H1 (cell line): ENCODE data around the gene WTIP. TPM values are rescaled to one million over a fixed set of nuclear protein-coding genes. Genes with fewer than 3 reads are reported as not detected.

ENCODE experiments used
- CTCF ChIA-PET: fragments of 300-600 bp; sonication (Branson Sonifier 250); formaldehyde crosslinking; loops from one replicate; lab custom pipeline; 2021; ENCODE audit not compliant: partially characterized antibody; lab: Charles Lee
- POLR2A ChIA-PET: fragments of 300-600 bp; sonication (Branson Sonifier 250); formaldehyde crosslinking; loops from one replicate; lab custom pipeline; 2021; ENCODE audit warnings: inconsistent platforms; ENCODE audit not compliant: partially characterized antibody; lab: Charles Lee
- DNase-seq, 2 experiments: peaks; one replicate each; pipeline versions ENCODE4 v3.0.0 to v3.0.0-alpha.2; 2010 to 2022; ENCODE audit warnings: low spot score in 2 of 2, low read depth in 1 of 2, mixed read lengths in 1 of 2
- FAIRE-seq: peaks from 2 replicates; lab custom pipeline; 2011; peaks lifted over from hg19 to GRCh38; lab: Jason Lieb, UNC
- H2AFZ ChIP-seq: 2 replicates; pipeline ENCODE4 v1.8.1; 2012; ENCODE audit warnings: low read length, inconsistent platforms
- H2AK5ac ChIP-seq: 2 replicates; pipeline ENCODE4 v1.6.1; 2013; ENCODE audit warnings: low read depth, low read length
- H2BK120ac ChIP-seq: replicated peaks from 2 replicates; pipeline ENCODE3; 2013; ENCODE audit warnings: low read depth, low read length, inconsistent platforms
- H2BK12ac ChIP-seq: 2 replicates; pipeline ENCODE4 v1.6.1; 2013; ENCODE audit warnings: low read depth, low read length
- H2BK15ac ChIP-seq: 2 replicates; pipeline ENCODE4 v1.6.1; 2013; ENCODE audit warnings: low read length
- H2BK20ac ChIP-seq: 2 replicates; pipeline ENCODE4 v1.6.1; 2013; ENCODE audit warnings: low read length
- H2BK5ac ChIP-seq: 2 replicates; pipeline ENCODE4 v1.6.1; 2013; ENCODE audit warnings: low read depth, low read length
- H3K14ac ChIP-seq: 2 replicates; pipeline ENCODE4 v1.6.1; 2013; ENCODE audit warnings: inconsistent platforms; ENCODE audit not compliant: insufficient read length
- H3K18ac ChIP-seq: 2 replicates; pipeline ENCODE4 v1.6.1; 2013; ENCODE audit warnings: low read length; ENCODE audit errors: extremely low read depth
- H3K23ac ChIP-seq: 2 replicates; pipeline ENCODE4 v1.6.1; 2013; ENCODE audit warnings: inconsistent platforms; ENCODE audit not compliant: insufficient read length
- H3K23me2 ChIP-seq: 2 replicates; pipeline ENCODE4 v1.6.1; 2013; ENCODE audit warnings: low read depth, low read length
- H3K27ac ChIP-seq: 2 replicates; pipeline ENCODE4 v1.6.1; 2011; ENCODE audit warnings: low read depth, low read length, inconsistent platforms
- H3K27me3 ChIP-seq, 4 experiments: replicated peaks in 1 of 4; 1 replicate in 1 of 4; 2 replicates in 3 of 4; pipeline versions ENCODE4 v1.6.1 to v1.8.1; 2011 to 2013; ENCODE audit warnings: low read length in 3 of 4, mild to moderate bottlenecking in 3 of 4, inconsistent platforms in 2 of 4, mixed read lengths in 2 of 4, moderate library complexity in 1 of 4; ENCODE audit not compliant: control insufficient read depth in 3 of 4, insufficient read depth in 3 of 4; ENCODE audit errors: extremely low read depth in 1 of 4
- H3K36me3 ChIP-seq, 4 experiments: 2 replicates each; pipeline versions ENCODE4 v1.6.1 to v1.8.1; 2011 to 2013; ENCODE audit warnings: mild to moderate bottlenecking in 4 of 4, low read length in 3 of 4, moderate library complexity in 2 of 4, control low read depth in 1 of 4, inconsistent platforms in 1 of 4; ENCODE audit not compliant: insufficient read depth in 4 of 4, control insufficient read depth in 2 of 4
- H3K4ac ChIP-seq: replicated peaks from 2 replicates; pipeline ENCODE3; 2013; ENCODE audit warnings: low read length, low read depth, mixed read lengths, inconsistent platforms; ENCODE audit not compliant: insufficient read length
- H3K4me1 ChIP-seq, 4 experiments: replicated peaks in 1 of 4; 1 replicate in 1 of 4; 2 replicates in 3 of 4; pipeline versions ENCODE4 v1.6.1 to v1.8.1; 2011 to 2013; ENCODE audit warnings: low read length in 3 of 4, inconsistent platforms in 2 of 4, mixed read lengths in 1 of 4; ENCODE audit not compliant: insufficient read depth in 4 of 4, control insufficient read depth in 3 of 4
- H3K4me2 ChIP-seq, 2 experiments: 2 replicates each; pipeline versions ENCODE4 v1.6.1 to v1.8.1; 2011 to 2013; ENCODE audit warnings: low read depth in 2 of 2, low read length in 2 of 2, control low read depth in 1 of 2, inconsistent platforms in 1 of 2, mild to moderate bottlenecking in 1 of 2; ENCODE audit not compliant: insufficient read depth in 1 of 2
- H3K4me3 ChIP-seq, 4 experiments: fragments of 200-600, 300-600 bp in 1 of 4; sonication (generic), shearing (Covaris generic), sonication (Bioruptor Twin) in 1 of 4; 2 replicates each; pipeline versions ENCODE4 v1.5.1 to v1.8.1; 2011 to 2016; ENCODE audit warnings: low read length in 4 of 4, low read depth in 3 of 4, control low read depth in 2 of 4, inconsistent platforms in 2 of 4, mild to moderate bottlenecking in 2 of 4, mixed read lengths in 1 of 4, moderate library complexity in 1 of 4; ENCODE audit not compliant: insufficient read depth in 2 of 4; ENCODE audit errors: extremely low read depth in 1 of 4
- H3K56ac ChIP-seq: replicated peaks from 2 replicates; pipeline ENCODE3; 2013; ENCODE audit warnings: low read depth, mild to moderate bottlenecking, mixed read lengths, low read length, inconsistent platforms; ENCODE audit not compliant: insufficient read length
- H3K79me1 ChIP-seq: 2 replicates; pipeline ENCODE4 v1.6.1; 2013; ENCODE audit warnings: low read depth, low read length, control low read depth
- H3K79me2 ChIP-seq, 2 experiments: 2 replicates each; pipeline versions ENCODE4 v1.6.1 to v1.8.1; 2012 to 2013; ENCODE audit warnings: low read length in 2 of 2, mild to moderate bottlenecking in 2 of 2, inconsistent platforms in 1 of 2; ENCODE audit not compliant: insufficient read depth in 2 of 2, control insufficient read depth in 1 of 2
- H3K9ac ChIP-seq, 4 experiments: replicated peaks in 1 of 4; 1 replicate in 1 of 4; 2 replicates in 3 of 4; pipeline versions ENCODE4 v1.6.1 to v1.8.1; 2011 to 2013; ENCODE audit warnings: low read depth in 3 of 4, low read length in 3 of 4, control low read depth in 2 of 4, mild to moderate bottlenecking in 2 of 4, moderate library complexity in 2 of 4, inconsistent platforms in 1 of 4; ENCODE audit errors: extremely low read depth in 1 of 4
- H3K9me3 ChIP-seq, 2 experiments: 2 replicates each; pipeline versions ENCODE4 v1.6.1 to v1.8.1; 2012 to 2013; ENCODE audit warnings: mild to moderate bottlenecking in 2 of 2, moderate library complexity in 2 of 2, control low read depth in 1 of 2, inconsistent platforms in 1 of 2, low read depth in 1 of 2, low read length in 1 of 2, mixed read lengths in 1 of 2; ENCODE audit not compliant: insufficient read depth in 2 of 2
- H4K20me1 ChIP-seq, 2 experiments: replicated peaks in 1 of 2; 2 replicates each; pipeline versions ENCODE3 to v1.8.1; 2011 to 2013; ENCODE audit warnings: inconsistent platforms in 2 of 2, low read length in 2 of 2, mild to moderate bottlenecking in 1 of 2; ENCODE audit not compliant: insufficient read depth in 2 of 2, control insufficient read depth in 1 of 2
- H4K5ac ChIP-seq: 2 replicates; pipeline ENCODE4 v1.6.1; 2013; ENCODE audit warnings: low read length, low read depth, mixed read lengths, inconsistent platforms; ENCODE audit not compliant: insufficient read length
- H4K8ac ChIP-seq: 2 replicates; pipeline ENCODE4 v1.8.0; 2013; ENCODE audit warnings: mild to moderate bottlenecking, moderate library complexity, low read length, inconsistent platforms; ENCODE audit not compliant: insufficient read depth; ENCODE audit errors: extremely low read depth
- H4K91ac ChIP-seq: replicated peaks from 2 replicates; pipeline ENCODE3; 2013; ENCODE audit warnings: low read length, mixed read lengths, inconsistent platforms; ENCODE audit not compliant: insufficient read length
- KDM1A ChIP-seq: fragments of 200-600, 300-600 bp; sonication (generic); IDR thresholded peaks from 2 replicates; pipeline ENCODE4 v1.7.1; 2016; ENCODE audit warnings: mild to moderate bottlenecking, low read length, borderline replicate concordance
- MAFK ChIP-seq: IDR thresholded peaks from 2 replicates; pipeline ENCODE4 v1.6.1; 2012; ENCODE audit warnings: low read depth, mild to moderate bottlenecking, improper control_type of control experiment, low read length
- NANOG ChIP-seq: IDR thresholded peaks from 2 replicates; pipeline ENCODE4 v1.6.1; 2011; ENCODE audit warnings: low read length, low read depth, mild to moderate bottlenecking, inconsistent platforms; ENCODE audit not compliant: insufficient read depth, poor library complexity, severe bottlenecking
- RXRA ChIP-seq: IDR thresholded peaks from 2 replicates; pipeline ENCODE4 v1.6.1; 2011; ENCODE audit warnings: low read depth, mild to moderate bottlenecking, low read length, moderate library complexity; ENCODE audit not compliant: insufficient read depth
- TCF12 ChIP-seq: IDR thresholded peaks from 2 replicates; pipeline ENCODE4 v1.6.1; 2011; ENCODE audit warnings: low read depth, mild to moderate bottlenecking, low read length
- WGBS, 2 experiments: shearing (Covaris generic) in 1 of 2; methylation state at CpG; one replicate each; pipeline versions ENCODE4 v1.1.6 to v1.1.7; 2013 to 2015; ENCODE audit warnings: low lambda C conversion rate in 2 of 2, mixed read lengths in 2 of 2, inconsistent platforms in 1 of 2, low coverage in 1 of 2, missing lambda C conversion rate in 1 of 2; ENCODE audit not compliant: insufficient replicate concordance in 2 of 2, insufficient coverage in 1 of 2, insufficient read length in 1 of 2; ENCODE audit errors: extremely low coverage in 1 of 2, missing lambda C conversion rate in 1 of 2; 5-methylcytosine and 5-hydroxymethylcytosine counted together
- polyA plus RNA-seq, 7 experiments: library from polyadenylated mRNA; depleted of rRNA in 3 of 7; stranded (reverse) in 5 of 7; unstranded in 2 of 7; fragments of >200 nt in 5 of 7; fragments of 200-250 nt in 2 of 7; gene quantifications; 1 replicate in 5 of 7; 2 replicates in 1 of 7; 4 replicates in 1 of 7; pipeline versions ENCODE4 v1.2.1 to v1.2.3, GENCODE V29; 2011 to 2013; ENCODE audit warnings: missing spikeins in 2 of 7, mixed read lengths in 2 of 7
- total RNA-seq: library from RNA; stranded (reverse); fragmentation: NEBNext Ultra II Directional; extraction: Animal tissue kit (Norgen Biotek cat#: 25700); gene quantifications from 2 replicates; pipeline ENCODE4 v1.2.1, GENCODE V29; 2021
- TF ChIP-seq, protein P1 (sequence below): IDR thresholded peaks from 2 replicates; pipeline ENCODE4 v1.6.1; 2012; ENCODE audit warnings: inconsistent platforms
- TF ChIP-seq, protein P2 (sequence below): IDR thresholded peaks from 2 replicates; pipeline ENCODE4 v1.6.1; 2011; ENCODE audit warnings: low read length, improper control_type of control experiment
- TF ChIP-seq, protein P3 (sequence below): IDR thresholded peaks from 2 replicates; pipeline ENCODE4 v1.6.1; 2012; ENCODE audit warnings: inconsistent platforms
- TF ChIP-seq, protein P4 (sequence below): IDR thresholded peaks from 2 replicates; pipeline ENCODE4 v1.6.1; 2011; ENCODE audit warnings: low read depth, mild to moderate bottlenecking, low read length; ENCODE audit not compliant: insufficient read depth

Gene WTIP
- total and polyA plus RNA-seq, 2 of the 8 experiments (the other 6 are each of a cell fraction or from before 2014, with no cell fraction given), result 8.7 to 15.4 TPM

DNA sequence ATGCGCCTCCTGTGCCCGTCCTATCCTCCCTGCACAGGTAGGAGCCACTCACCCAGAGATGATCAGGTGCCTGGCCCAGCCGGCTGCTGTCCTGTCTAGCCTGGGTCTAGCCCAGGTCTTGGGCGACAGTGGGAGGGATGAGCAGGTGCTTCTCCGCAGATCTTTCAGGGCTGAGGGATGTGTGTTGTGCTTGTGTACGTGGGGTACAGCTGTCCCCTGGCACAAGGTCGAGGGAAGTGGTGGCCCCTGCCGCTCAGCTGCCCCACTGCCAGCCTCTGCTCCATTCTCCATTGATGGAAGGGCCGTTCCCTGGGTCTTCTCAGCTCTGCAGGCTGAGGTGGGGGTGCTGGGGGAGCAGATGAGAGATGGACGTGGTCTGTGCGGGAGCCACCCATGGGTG lies 13.0 kb downstream of the WTIP start:
- Histone ChIP-seq H2BK15ac (no peak overlapping the region), H3K36me3 (peaks cover 2 to 24% (median 11%) of the 10 kb centered on the region in 4 experiments; a peak in 7 of 8 replicates), H2BK12ac (no peak overlapping the region), H3K27ac (no peak overlapping the region), H3K4ac (no peak overlapping the region), H4K91ac (no peak overlapping the region), H3K4me2 (no peak overlapping the region), H3K27me3 (no peaks in the 10 kb centered on the region), H2BK120ac (no peak overlapping the region), H3K9ac (no peak overlapping the region), H2BK20ac (no peak overlapping the region), H3K18ac (no peak overlapping the region), H3K23ac (no peak overlapping the region), H2AFZ (no peak overlapping the region), H3K4me3 (no peak overlapping the region), H3K23me2 (no peaks in the 10 kb centered on the region), H4K5ac (no peak overlapping the region), H4K8ac (no peak overlapping the region; the same call in 1 of the 2 replicates), H3K79me2 (no peaks in the 10 kb centered on the region), H3K79me1 (no peaks in the 10 kb centered on the region; the same call in 1 of the 2 replicates), H4K20me1 (peaks cover 0 to 6% of the 10 kb centered on the region in 2 experiments), H3K9me3 (no peaks in the 10 kb centered on the region), H3K14ac (no peak overlapping the region), H3K56ac (no peak overlapping the region), H2AK5ac (no peak overlapping the region), H3K4me1 (no peaks in the 10 kb centered on the region; a peak in 1 of 7 replicates), H2BK5ac (no peak overlapping the region)
- no peak for DNase-seq
- TF ChIP-seq TCF12 (no peak), NANOG (no peak), KDM1A (no peak), MAFK (no peak), RXRA (no peak)
- TF ChIP-seq, protein P1, sequence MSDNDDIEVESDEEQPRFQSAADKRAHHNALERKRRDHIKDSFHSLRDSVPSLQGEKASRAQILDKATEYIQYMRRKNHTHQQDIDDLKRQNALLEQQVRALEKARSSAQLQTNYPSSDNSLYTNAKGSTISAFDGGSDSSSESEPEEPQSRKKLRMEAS, result no peak
- TF ChIP-seq, protein P2, sequence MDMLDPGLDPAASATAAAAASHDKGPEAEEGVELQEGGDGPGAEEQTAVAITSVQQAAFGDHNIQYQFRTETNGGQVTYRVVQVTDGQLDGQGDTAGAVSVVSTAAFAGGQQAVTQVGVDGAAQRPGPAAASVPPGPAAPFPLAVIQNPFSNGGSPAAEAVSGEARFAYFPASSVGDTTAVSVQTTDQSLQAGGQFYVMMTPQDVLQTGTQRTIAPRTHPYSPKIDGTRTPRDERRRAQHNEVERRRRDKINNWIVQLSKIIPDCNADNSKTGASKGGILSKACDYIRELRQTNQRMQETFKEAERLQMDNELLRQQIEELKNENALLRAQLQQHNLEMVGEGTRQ, result no peak
- TF ChIP-seq, protein P3, sequence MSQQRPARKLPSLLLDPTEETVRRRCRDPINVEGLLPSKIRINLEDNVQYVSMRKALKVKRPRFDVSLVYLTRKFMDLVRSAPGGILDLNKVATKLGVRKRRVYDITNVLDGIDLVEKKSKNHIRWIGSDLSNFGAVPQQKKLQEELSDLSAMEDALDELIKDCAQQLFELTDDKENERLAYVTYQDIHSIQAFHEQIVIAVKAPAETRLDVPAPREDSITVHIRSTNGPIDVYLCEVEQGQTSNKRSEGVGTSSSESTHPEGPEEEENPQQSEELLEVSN, result no peak
- TF ChIP-seq, protein P4, sequence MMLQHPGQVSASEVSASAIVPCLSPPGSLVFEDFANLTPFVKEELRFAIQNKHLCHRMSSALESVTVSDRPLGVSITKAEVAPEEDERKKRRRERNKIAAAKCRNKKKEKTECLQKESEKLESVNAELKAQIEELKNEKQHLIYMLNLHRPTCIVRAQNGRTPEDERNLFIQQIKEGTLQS, result no peak
- 97% methylated on average over 8 of the region's 11 CpGs; no CpG with 5 or more reads in 1 of the 2 experiments for WGBS, 2 experiments
- ChIA-PET CTCF (interaction anchor here (2.1 kb wide), 1 partner anchor 9 kb away, joined by 5 read pairs; no protein-coding TSS in a partner anchor), POLR2A (interaction anchor here (8.9 kb wide), 1 partner anchor 11 kb away, joined by 63 read pairs; the partner anchor contains the start of gene WTIP)
- FAIRE-seq, result no peak
